ENCODE data around the gene HIP1R.

DNA sequence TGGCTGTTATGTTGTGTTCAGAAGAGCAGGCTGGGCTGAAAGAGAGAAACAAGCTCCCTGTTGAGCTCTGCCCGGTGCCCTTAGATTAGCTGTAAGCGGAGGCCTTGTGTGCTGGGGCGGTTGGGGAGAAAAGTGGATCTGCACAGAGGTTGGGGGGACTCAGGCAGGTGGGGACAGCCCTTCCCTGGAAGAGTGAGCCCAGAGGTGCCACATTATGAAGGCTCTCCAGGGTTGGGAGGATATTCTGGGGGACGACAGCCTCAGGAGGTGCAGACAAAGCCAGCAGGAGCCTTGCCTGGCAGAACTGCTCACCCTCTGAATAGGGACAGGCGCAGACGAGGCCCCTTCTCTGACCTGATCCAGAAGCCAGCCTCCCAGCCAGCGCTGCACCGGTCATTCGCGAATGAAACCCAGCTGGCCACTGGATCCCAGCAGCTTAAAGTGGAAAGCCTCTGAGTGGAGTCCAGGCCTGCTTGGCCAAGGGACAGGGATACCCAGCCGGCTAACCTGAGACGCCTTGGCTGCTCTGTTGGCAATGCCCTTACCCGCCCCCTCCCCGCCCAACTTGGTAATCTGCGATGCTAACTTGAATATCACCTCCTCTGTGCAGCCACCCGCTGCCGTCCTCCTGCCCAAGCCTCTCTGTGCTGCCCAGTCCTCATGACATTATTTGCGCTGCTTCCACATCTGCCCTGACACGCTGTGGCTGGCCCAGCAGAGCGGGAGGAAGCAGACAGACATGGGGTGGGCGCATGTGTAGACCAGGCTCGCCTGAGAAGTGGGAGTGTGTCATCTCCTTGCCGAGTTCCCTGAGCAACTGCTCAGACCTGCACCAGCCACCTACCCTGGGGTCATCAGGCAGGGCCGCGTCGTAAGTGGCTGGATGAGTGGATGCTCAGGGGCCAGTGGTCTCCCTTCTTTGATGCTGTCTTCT, 5.6 kb downstream of the HIP1R start:
- TF ChIP-seq CTCF (IDR thresholded peaks at IDR 0.05) (no peak), ZFX (IDR thresholded peaks at IDR 0.05; ENCODE audit: borderline replicate concordance) (no peak)
